ENCODE data around the gene HPD. TPM values are rescaled to one million over a fixed set of nuclear protein-coding genes. Genes with fewer than 3 reads are reported as not detected.

HPD gene
- total RNA-seq, 1 experiment from 2014 or later = 3.7 TPM

- DNase-seq (ENCODE audit: low read depth) = peak; percentile 79
Observed at GRCh38 chr12:121811434-121812319, 47.0 kb downstream of the HPD start.

DNA sequence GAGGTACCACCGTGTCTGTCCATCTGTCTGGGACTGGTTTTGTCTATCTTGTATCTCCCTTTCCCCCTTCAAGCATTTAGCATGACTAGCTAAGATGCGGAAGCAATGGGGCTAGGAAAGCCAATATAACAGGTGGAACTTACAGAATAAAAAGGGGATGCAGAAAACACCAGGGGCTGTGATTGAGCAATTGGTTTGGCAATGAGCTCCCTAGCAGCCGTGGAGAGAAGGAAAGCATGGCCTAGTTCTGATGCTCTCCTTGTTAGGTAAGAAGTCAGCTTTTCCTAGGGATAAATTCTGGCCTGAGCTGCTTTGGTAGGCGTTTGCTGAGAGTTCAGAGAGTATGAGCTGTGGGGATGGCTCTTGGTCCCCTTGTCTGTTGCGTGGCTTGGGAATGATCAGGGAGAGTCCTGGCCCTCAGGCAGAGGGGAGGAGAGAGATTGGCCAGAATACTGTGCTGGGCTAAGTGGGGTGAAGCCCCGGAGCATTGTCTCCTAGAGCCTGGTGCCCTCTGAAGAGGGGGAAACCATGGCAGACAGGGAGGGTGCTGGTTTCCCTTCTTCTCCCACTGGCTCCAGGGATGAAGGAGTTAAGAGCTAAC is 47.7 kb downstream of the HPD start:
- no peak for DNase-seq (ENCODE audit: low read depth)

GRCh38 chr12:121810234-121810817 is 48.3 kb downstream of the HPD start:
- DNase-seq (ENCODE audit: low read depth) = no peak

DNA sequence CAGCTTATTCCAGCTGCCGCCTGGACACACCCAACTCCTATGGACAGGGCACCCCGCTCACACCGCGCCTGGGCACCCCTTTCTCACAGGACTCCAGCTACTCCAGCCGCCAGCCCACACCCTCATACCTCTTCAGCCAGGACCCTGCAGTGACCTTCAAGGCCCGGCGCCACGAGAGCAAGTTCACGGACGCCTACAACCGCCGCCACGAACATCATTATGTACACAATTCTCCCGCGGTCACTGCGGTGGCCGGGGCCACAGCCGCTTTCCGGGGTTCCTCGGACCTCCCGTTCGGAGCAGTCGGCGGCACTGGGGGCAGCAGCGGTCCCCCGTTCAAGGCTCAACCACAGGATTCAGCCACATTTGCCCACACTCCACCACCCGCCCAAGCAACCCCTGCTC is 48.9 kb downstream of the HPD start:
- no peak for DNase-seq (ENCODE audit: low read depth)

- no peak for DNase-seq (ENCODE audit: low read depth)
Observed at GRCh38 chr12:121808623-121809022, 50.0 kb downstream of the HPD start.

- no peak for DNase-seq (ENCODE audit: low read depth)
Observed at GRCh38 chr12:121807642-121808347, 50.9 kb downstream of the HPD start.

DNA sequence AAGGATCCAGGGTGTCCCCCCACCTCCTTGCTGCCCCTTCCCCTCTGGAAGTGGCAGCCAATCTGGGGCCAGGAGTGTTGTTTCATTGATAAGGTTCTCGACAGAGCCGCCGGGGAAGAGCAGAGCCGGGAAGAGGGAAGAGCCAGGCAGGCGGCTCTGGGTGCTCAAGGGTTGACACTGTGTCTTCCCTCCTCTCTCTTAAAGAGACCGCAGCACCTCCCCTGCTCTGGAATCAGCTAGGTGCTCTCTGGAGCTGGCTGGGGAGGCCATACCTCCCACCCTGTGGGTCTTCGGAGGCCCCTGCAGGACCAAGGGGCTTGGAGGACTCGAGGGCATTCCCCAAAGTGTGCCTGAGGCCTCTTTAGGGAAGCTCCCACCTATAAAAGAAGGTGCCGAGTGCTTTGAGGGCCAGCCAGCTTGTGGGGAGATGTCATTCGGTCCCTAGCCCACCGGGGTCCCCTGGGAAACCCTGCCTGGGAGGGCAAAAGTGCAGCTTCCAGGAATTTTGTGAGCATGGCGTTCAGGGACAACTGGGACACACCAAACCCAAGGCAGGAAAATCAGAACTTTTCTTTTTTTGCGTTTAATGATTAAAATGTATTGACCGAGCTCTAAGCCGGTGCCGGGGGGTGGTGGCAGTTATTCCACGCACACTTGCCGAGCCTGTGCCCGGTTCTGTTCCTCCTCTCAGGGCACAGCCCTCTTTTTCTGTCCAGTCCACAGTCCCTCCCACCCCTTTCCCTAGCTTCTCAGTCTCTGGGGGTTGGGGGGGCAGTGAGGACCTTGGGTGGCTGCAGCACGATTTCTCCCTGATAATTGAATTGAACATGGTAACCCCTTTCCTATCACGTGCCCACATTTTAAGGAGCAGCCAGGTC is 51.9 kb downstream of the HPD start:
- no peak for DNase-seq (ENCODE audit: low read depth)

DNA sequence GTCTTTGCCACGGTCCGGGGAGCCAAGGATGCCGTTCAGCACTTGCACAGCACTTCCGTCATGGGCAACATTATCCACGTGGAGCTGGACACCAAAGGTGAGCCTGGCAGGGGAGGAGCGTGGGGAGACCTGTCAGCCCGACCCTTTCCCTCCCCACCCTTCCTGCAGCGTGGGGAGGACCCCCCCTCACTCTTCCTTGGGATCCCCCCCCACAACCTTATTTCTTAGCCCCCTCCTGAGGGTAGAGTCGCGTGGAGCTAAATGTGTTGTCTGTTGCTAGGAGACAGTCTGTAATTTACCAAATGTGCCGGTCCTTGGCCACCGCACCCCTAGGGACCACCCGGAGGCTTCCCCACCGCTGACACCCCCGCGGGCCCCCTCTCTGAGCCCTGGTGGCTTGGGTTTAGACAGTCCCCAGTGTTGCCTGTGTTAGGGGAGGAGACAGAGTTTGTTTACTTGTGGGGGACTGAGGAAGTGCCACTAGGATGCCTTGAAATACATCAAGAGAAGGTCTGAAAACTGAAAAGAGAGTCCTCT is 52.6 kb downstream of the HPD start:
- no peak for DNase-seq (ENCODE audit: low read depth)

DNA sequence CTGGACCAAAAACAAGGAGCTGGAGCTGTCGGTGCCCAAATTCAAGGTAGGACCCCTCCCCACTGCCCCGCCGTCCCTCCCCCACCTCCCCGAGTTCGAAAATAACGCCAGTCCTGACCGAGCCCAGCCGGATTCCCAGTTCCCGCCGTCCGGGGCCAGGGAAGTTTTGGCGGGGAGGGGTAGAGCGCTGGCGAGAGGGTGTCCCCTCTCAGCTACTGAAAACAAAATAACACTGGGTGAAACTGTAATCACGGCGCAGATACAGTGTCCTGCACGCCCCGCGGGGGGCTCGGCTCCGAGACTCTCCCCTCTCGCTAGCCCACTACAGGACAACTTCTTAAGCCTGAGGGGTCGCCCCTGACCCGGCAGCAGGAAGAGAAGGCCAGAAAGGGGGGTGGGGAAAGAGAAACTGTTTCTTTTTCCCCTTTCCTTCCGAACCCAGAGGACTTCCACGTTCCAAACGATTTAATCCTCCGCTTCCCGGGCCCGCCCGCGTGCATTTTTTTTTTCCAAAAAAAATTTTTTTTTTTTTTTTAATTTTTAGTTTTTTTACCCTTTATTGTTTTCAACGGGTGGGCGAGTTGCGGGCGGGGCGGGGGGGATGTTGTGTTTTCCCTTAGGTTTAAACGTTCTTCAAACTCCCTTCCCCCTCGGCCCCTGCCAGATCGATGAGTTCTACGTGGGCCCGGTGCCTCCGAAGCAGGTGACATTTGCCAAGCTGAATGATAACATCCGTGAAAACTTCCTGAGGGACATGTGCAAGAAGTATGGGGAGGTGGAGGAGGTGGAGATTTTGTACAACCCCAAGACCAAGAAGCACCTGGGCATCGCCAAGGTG is 53.3 kb downstream of the HPD start:
- DNase-seq (ENCODE audit: low read depth) = no peak

DNA sequence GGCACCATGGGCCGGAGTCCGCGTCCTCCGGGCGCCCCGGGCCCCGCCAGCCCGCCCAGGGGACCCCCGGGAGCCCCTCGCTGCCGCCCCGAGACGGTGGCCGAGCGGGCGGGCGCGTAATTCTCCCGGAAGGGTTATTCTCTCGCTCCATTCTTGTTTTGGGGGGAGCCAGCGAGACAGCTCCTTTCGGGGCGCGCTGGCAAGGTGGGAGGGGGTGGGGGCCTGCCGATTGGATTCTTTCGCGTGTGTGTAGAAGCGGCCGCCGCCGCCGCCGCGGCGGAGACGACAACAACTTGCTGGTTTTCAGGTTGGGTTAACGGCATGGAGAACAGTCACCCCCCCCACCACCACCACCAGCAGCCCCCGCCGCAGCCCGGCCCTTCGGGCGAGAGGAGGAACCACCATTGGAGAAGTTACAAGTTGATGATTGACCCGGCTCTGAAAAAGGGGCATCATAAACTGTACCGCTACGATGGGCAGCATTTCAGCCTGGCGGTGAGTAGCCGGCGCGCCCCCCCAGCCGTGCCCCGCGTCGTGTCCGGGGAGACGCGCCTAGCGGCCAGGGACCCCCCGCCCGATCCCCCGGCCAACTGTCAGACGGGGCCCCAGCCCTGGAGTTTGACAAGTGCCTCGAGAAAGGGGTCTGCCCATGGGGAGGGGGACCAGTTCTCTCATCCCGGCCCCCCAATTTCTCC is 54.1 kb downstream of the HPD start:
- DNase-seq (ENCODE audit: low read depth) = no peak

- no peak for DNase-seq (ENCODE audit: low read depth)
Observed at GRCh38 chr12:121803861-121804416, 54.7 kb downstream of the HPD start, which contains the start of gene SETD1B. Gene SETD1B (plus strand): TSS chr12:121804009. CDS start chr12:121804738, 729 bp downstream.

DNA sequence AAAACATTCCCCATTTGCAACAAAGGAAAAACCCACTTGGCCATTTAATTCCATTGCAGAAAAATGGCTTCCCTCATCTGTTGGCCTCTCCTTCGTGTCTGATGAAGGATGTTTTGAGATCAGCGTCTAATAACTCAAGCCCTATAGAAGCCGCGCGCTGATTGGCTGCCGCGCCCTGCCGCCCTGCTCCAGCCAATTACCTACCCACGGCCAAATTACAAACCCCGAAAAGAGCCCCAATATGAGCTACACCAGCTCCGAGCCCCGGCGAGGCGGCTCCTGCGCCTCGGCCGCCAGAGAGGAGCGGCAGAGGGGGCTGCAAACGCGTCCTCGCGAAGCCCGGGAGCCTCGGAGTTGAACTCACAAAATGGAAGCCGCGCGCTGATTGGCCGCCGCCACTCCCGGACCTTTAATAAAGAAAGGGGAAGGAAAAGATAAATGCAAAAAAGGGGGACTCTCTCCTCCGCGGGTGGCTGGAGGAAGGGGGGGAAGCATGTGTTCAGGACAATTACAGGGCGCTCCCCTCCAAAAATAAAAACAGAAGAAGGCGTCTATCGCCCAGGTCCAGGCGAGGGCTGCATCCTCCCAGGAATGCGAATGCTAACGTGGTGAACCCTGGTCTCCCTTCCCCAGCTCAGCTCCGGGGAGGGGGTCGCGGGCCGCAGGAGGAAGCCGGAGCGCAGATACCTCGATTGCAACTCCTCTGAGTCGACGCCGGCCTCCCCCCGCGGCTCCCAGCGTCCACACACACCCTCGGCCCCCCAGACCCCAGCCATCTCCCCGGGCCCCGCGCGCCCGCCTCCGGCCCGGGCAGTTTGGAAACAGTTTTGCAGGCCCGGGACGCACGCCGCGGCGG is 55.6 kb downstream of the HPD start:
- peak; percentile 95 for DNase-seq (ENCODE audit: low read depth)

DNA sequence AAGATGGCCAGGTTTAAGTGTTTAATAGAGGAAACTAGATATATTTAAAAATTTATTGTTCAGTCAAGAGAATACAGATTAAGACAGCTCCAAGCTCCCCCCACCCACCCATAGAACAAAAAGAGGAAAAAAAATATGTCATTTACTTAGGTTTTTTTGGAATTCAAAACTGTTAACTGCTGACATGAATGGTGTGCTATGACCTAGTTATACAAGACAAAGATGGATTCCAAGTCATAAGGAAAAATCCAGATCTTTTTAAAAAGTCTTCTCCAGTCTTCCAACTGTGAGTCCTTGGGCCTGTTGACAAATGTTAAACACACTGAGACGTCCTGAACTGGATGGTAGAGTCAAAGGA is 56.2 kb downstream of the HPD start:
- no peak for DNase-seq (ENCODE audit: low read depth)

DNA sequence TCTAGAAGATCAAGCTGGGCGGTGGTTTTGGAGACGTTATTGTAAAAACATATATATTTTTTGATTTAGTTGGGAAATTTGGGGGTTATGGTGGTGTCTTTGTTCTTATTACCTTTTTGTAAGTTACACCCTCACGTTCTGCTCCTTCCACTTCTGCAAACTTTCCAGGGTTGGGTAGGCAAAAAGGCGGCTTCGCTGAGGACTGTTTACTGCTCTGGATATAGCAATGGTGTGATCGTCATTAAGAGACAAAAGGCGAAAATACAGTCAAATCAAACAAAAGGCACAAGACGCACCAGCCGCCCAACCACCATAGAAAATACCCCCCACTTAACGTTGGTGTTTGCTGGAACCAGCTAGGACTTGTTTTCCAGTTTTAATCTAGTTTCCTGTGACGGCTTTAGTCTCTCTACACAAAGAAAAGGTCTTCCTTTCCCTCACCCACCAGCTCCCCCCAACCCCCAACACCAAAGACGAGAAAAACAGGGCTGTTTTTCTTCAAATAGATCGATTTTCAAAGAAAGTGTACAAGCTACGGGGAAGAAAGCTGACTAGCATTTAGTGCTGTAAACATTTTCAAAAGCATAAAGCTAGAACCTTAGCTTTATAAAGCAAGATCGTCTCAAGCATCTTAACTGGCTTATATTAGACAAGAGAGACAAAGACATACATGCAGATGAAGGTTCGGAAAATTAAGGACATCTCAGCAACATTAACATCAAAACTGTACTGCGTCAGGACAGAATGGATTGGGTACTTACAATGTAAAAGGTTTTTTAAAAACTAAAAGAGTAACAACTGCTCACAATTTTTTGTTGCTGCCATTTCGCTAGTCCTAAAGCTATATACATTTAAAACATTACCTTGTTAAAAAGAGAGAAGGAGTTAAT is 56.8 kb downstream of the HPD start:
- no peak for DNase-seq (ENCODE audit: low read depth)

GRCh38 chr12:121800694-121801594 is 57.7 kb downstream of the HPD start:
- peak; percentile 76 for DNase-seq (ENCODE audit: low read depth)

Measured in M059J (cell line).